Measurements from ENCODE around the gene VPS54.
A peak's percentile ranks its signal among the peaks of the same experiment; 100 is the strongest.

Gene VPS54

GRCh38 chr2:63845866-63846265, 173.4 kb downstream of the VPS54 start:
- H3K27me3 ChIP-seq (ENCODE audit: low read length) = no peaks in the 10 kb centered on the region
- no peaks in the 10 kb centered on the region for H3K9me3 ChIP-seq (ENCODE audit: insufficient read depth, low read length)
- H3F3A ChIP-seq (ENCODE audit: insufficient read depth) = peaks cover 5% of the 10 kb centered on the region; the same call in 1 of the 2 replicates
- H2AFZ ChIP-seq (ENCODE audit: low read depth, low read length, severe bottlenecking) = no peak overlapping the region
- H3K9me2 ChIP-seq (replicated peaks; ENCODE audit: insufficient read depth, low read length) = no peaks in the 10 kb centered on the region
- peaks cover 3% of the 10 kb centered on the region; the same call in 1 of the 2 replicates for H3K36me3 ChIP-seq (ENCODE audit: low read length)
- H3K79me2 ChIP-seq (ENCODE audit: insufficient read depth, low read length) = peaks cover 92% of the 10 kb centered on the region
- H3K4me3 ChIP-seq (ENCODE audit: insufficient read depth, low read length, poor library complexity, severe bottlenecking) = no peak overlapping the region
- H4K20me1 ChIP-seq (ENCODE audit: low read depth, low read length) = peaks cover 16% of the 10 kb centered on the region
- H3K4me2 ChIP-seq (ENCODE audit: low read depth, low read length, poor library complexity, severe bottlenecking) = no peak overlapping the region
- no peak overlapping the region for H3K27ac ChIP-seq (ENCODE audit: low read depth, low read length)
- TF ChIP-seq EZH2phosphoT487 (conservative IDR thresholded peaks at IDR 0.05; ENCODE audit: low read length) = no peak
- H3K9ac ChIP-seq (ENCODE audit: low read length) = no peak overlapping the region

- Histone ChIP-seq H3K9ac (ENCODE audit: low read length) (no peak overlapping the region), H4K20me1 (ENCODE audit: low read depth, low read length) (peaks cover 14% of the 10 kb centered on the region), H3K4me2 (ENCODE audit: low read depth, low read length, poor library complexity, severe bottlenecking) (no peak overlapping the region), H3K4me3 (ENCODE audit: insufficient read depth, low read length, poor library complexity, severe bottlenecking) (no peak overlapping the region), H3K27me3 (ENCODE audit: low read length) (no peaks in the 10 kb centered on the region), H3K9me2 (replicated peaks; ENCODE audit: insufficient read depth, low read length) (no peaks in the 10 kb centered on the region), H3K36me3 (ENCODE audit: low read length) (peaks cover 3% of the 10 kb centered on the region; the same call in 1 of the 2 replicates), H3K9me3 (ENCODE audit: insufficient read depth, low read length) (no peaks in the 10 kb centered on the region), H3K79me2 (ENCODE audit: insufficient read depth, low read length) (peaks cover 79% of the 10 kb centered on the region), H3F3A (ENCODE audit: insufficient read depth) (peaks cover 14% of the 10 kb centered on the region), H3K27ac (ENCODE audit: low read depth, low read length) (no peak overlapping the region), H2AFZ (ENCODE audit: low read depth, low read length, severe bottlenecking) (no peak overlapping the region)
- TF ChIP-seq, protein P1, sequence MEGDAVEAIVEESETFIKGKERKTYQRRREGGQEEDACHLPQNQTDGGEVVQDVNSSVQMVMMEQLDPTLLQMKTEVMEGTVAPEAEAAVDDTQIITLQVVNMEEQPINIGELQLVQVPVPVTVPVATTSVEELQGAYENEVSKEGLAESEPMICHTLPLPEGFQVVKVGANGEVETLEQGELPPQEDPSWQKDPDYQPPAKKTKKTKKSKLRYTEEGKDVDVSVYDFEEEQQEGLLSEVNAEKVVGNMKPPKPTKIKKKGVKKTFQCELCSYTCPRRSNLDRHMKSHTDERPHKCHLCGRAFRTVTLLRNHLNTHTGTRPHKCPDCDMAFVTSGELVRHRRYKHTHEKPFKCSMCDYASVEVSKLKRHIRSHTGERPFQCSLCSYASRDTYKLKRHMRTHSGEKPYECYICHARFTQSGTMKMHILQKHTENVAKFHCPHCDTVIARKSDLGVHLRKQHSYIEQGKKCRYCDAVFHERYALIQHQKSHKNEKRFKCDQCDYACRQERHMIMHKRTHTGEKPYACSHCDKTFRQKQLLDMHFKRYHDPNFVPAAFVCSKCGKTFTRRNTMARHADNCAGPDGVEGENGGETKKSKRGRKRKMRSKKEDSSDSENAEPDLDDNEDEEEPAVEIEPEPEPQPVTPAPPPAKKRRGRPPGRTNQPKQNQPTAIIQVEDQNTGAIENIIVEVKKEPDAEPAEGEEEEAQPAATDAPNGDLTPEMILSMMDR (IDR thresholded peaks at IDR 0.05; ENCODE audit: insufficient read depth, low read length, poor library complexity, severe bottlenecking) = no peak
- TF ChIP-seq EZH2phosphoT487 (conservative IDR thresholded peaks at IDR 0.05; ENCODE audit: low read length) = no peak
Measured at GRCh38 chr2:63844616-63845015, 174.6 kb downstream of the VPS54 start.

GRCh38 chr2:63843791-63844190, 175.4 kb downstream of the VPS54 start:
- Histone ChIP-seq H3K36me3 (ENCODE audit: low read length) (peaks cover 3% of the 10 kb centered on the region; the same call in 1 of the 2 replicates), H3K9me2 (replicated peaks; ENCODE audit: insufficient read depth, low read length) (no peaks in the 10 kb centered on the region), H3K27ac (ENCODE audit: low read depth, low read length) (no peak overlapping the region), H3K4me2 (ENCODE audit: low read depth, low read length, poor library complexity, severe bottlenecking) (peak overlapping the region; percentile 83), H3K27me3 (ENCODE audit: low read length) (no peaks in the 10 kb centered on the region), H3K4me3 (ENCODE audit: insufficient read depth, low read length, poor library complexity, severe bottlenecking) (no peak overlapping the region), H2AFZ (ENCODE audit: low read depth, low read length, severe bottlenecking) (no peak overlapping the region), H3F3A (ENCODE audit: insufficient read depth) (peaks cover 15% of the 10 kb centered on the region), H3K9me3 (ENCODE audit: insufficient read depth, low read length) (no peaks in the 10 kb centered on the region), H4K20me1 (ENCODE audit: low read depth, low read length) (peaks cover 11% of the 10 kb centered on the region), H3K9ac (ENCODE audit: low read length) (no peak overlapping the region), H3K79me2 (ENCODE audit: insufficient read depth, low read length) (peaks cover 71% of the 10 kb centered on the region)
- TF ChIP-seq, protein P1 (IDR thresholded peaks at IDR 0.05; ENCODE audit: insufficient read depth, low read length, poor library complexity, severe bottlenecking) = no peak
- TF ChIP-seq EZH2phosphoT487 (conservative IDR thresholded peaks at IDR 0.05; ENCODE audit: low read length) = no peak

DNA sequence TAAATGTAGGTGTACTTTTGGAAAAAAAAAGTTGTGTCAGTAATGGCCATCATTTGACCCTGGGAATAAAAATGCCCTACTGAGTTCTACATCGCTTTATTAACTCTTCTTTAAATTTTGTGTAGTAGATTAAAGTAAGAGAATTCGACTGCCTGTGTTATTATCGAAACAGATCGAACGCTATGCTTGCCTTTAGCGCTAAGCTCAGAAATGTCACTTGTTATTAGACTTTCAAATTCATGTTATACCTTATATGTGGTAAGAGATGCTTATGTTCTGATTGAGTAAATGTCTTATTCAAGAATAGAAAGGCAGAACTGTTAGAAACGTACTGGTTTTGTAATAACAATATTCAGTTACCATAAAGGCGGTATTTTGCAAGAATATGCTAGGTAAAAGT, 176.1 kb downstream of the VPS54 start:
- no peaks in the 10 kb centered on the region for H3K9me2 ChIP-seq (replicated peaks; ENCODE audit: insufficient read depth, low read length)
- peaks cover 15% of the 10 kb centered on the region for H3F3A ChIP-seq (ENCODE audit: insufficient read depth)
- H3K4me3 ChIP-seq (ENCODE audit: insufficient read depth, low read length, poor library complexity, severe bottlenecking) = no peak overlapping the region
- peak overlapping the region; percentile 83 for H3K4me2 ChIP-seq (ENCODE audit: low read depth, low read length, poor library complexity, severe bottlenecking)
- no peak overlapping the region for H3K27ac ChIP-seq (ENCODE audit: low read depth, low read length)
- H3K9ac ChIP-seq (ENCODE audit: low read length) = no peak overlapping the region
- no peaks in the 10 kb centered on the region for H3K9me3 ChIP-seq (ENCODE audit: insufficient read depth, low read length)
- H2AFZ ChIP-seq (ENCODE audit: low read depth, low read length, severe bottlenecking) = no peak overlapping the region
- H3K36me3 ChIP-seq (ENCODE audit: low read length) = peaks cover 3% of the 10 kb centered on the region; the same call in 1 of the 2 replicates
- TF ChIP-seq, protein P1 (IDR thresholded peaks at IDR 0.05; ENCODE audit: insufficient read depth, low read length, poor library complexity, severe bottlenecking) = no peak
- no peak for TF ChIP-seq EZH2phosphoT487 (conservative IDR thresholded peaks at IDR 0.05; ENCODE audit: low read length)
- H3K79me2 ChIP-seq (ENCODE audit: insufficient read depth, low read length) = peaks cover 64% of the 10 kb centered on the region
- peaks cover 9% of the 10 kb centered on the region for H4K20me1 ChIP-seq (ENCODE audit: low read depth, low read length)
- no peaks in the 10 kb centered on the region for H3K27me3 ChIP-seq (ENCODE audit: low read length)

Measured in SU-DHL-6 (cell line).